Erythroblast (primary cell): Measurements from ENCODE around the gene MAST4.

Source experiments
- GATA1 ChIP-seq: IDR thresholded peaks from 2 replicates; pipeline ENCODE4 v1.6.1; 2011; ENCODE audit warnings: low read depth, mild to moderate bottlenecking, control low read depth, low read length, moderate library complexity
- POLR2A ChIP-seq: IDR thresholded peaks from 2 replicates; pipeline ENCODE4 v1.6.1; 2011; ENCODE audit warnings: mild to moderate bottlenecking, low read length

DNA sequence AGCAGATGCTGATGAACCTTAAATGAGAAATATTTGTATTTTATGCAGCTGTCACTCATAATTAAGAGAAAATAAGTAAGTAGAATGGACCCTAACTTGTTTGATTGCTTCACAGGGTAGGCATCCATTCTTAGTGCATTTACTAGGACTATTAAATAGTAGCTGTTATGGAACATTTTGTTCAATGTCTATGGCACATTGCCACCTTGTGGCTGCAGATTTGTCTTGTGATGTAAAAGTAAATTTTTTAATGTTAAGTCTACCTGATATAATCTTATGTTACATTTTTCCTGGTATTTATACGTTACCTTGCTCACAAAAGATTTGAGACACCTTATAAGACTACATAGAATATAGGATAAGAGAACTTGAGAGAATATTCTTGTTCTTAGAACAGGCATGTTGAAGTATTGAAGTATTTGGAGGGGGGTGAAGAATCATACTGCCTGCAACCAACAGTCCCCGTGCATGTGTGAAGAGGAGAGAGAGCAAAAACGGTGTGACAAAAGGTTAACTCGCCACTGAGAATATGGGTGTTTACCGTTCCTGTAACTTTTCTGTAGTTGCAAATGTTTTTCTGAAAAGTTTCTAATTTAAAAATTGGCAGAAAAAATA is 161.1 kb downstream of the MAST4 start:
- no peak for TF ChIP-seq POLR2A
- no peak for TF ChIP-seq GATA1
